HL-60 (cell line): ENCODE measurements around the gene LIPA.

ENCODE experiments used
- DNase-seq, 2 experiments: peaks; one replicate each; pipeline ENCODE4 v3.0.0-alpha.2; 2010 to 2020; ENCODE audit warnings: low read depth in 1 of 2, low spot score in 1 of 2
- H3K27ac ChIP-seq: fragments of 250-450 bp; sonication (Bioruptor Pico); replicated peaks from 2 replicates; pipeline ENCODE4 v1.5.1; 2020; ENCODE audit warnings: mild to moderate bottlenecking, moderate library complexity
- H3K27me3 ChIP-seq: fragments of 250-450 bp; sonication (Bioruptor Pico); 2 replicates; pipeline ENCODE4 v1.5.1; 2021; ENCODE audit warnings: mild to moderate bottlenecking, moderate library complexity; ENCODE audit not compliant: insufficient read depth, poor library complexity, severe bottlenecking
- H3K4me3 ChIP-seq: replicated peaks from 2 replicates; pipeline ENCODE4 v1.5.1; 2011; ENCODE audit warnings: mild to moderate bottlenecking, control low read depth, low read length; ENCODE audit not compliant: insufficient read depth
- GABPA ChIP-seq: IDR thresholded peaks from 2 replicates; pipeline ENCODE4 v1.6.1; 2012; ENCODE audit warnings: low read depth
- POLR2AphosphoS5 ChIP-seq: IDR thresholded peaks from 2 replicates; pipeline ENCODE4 v1.6.1; 2012; ENCODE audit warnings: low read depth
- REST ChIP-seq: IDR thresholded peaks from 2 replicates; pipeline ENCODE4 v1.6.1; 2012; ENCODE audit warnings: low read depth; ENCODE audit not compliant: insufficient replicate concordance
- SPI1 ChIP-seq: IDR thresholded peaks from 2 replicates; pipeline ENCODE4 v1.6.1; 2012; ENCODE audit warnings: low read depth, mild to moderate bottlenecking, borderline replicate concordance
- TF ChIP-seq, protein P1 (sequence below): IDR thresholded peaks from one replicate; pipeline ENCODE4 v1.5.1; 2011; ENCODE audit warnings: low read length, control low read depth, inconsistent platforms; ENCODE audit not compliant: insufficient read depth

Gene LIPA

DNA sequence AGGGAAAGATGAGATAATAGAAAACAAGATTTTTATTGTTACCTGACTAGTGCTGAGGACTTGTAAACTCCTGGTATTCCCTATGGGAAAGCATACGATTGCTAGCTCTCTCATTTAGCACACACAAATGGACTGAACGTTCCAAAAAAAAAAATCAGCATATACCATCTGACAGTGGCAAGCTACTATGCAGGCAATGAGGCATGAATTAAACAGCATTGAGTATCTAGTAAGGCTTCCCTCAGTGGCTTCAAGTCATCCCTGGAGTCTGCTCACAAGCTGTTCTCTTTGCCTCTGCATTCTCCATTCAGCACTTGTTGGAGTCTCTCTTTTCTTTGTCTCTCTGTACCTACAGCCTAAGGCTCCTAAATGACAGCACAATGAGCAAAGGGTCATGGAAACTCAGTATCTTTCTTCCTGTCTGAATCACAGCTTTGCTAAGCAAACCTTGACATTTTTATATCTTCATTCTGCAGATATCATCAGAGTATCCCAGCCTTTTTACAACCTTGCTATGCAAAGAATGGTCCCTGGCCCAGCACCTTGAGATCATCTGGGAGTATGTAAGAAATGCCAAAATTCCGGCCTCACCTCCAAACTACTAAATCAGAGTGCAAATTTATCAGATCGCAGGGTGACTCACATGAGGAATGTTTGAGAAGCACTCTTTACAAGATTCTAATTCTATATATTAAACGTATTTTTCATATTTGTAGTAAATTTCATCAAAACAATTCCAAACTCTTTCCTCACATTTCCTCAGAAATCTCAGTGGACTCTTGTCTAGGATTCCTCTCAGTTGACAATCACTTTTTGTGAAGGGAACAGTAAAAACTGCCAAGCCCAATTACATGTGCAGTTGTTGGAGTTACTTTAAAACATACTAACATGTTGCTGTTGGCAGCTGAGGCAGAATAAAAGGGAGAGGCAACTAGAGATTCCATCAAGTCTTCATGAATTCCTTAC, 10.8 kb upstream of the LIPA start:
- no peak for DNase-seq
- Histone ChIP-seq H3K27me3 (no peaks in the 10 kb centered on the region), H3K4me3 (no peak overlapping the region), H3K27ac (no peak overlapping the region)
- TF ChIP-seq, protein P1, sequence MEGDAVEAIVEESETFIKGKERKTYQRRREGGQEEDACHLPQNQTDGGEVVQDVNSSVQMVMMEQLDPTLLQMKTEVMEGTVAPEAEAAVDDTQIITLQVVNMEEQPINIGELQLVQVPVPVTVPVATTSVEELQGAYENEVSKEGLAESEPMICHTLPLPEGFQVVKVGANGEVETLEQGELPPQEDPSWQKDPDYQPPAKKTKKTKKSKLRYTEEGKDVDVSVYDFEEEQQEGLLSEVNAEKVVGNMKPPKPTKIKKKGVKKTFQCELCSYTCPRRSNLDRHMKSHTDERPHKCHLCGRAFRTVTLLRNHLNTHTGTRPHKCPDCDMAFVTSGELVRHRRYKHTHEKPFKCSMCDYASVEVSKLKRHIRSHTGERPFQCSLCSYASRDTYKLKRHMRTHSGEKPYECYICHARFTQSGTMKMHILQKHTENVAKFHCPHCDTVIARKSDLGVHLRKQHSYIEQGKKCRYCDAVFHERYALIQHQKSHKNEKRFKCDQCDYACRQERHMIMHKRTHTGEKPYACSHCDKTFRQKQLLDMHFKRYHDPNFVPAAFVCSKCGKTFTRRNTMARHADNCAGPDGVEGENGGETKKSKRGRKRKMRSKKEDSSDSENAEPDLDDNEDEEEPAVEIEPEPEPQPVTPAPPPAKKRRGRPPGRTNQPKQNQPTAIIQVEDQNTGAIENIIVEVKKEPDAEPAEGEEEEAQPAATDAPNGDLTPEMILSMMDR, result no peak
- TF ChIP-seq POLR2AphosphoS5 (no peak), GABPA (no peak), SPI1 (no peak), REST (no peak)

- Histone ChIP-seq H3K4me3 (no peak overlapping the region), H3K27ac (no peak overlapping the region), H3K27me3 (no peaks in the 10 kb centered on the region)
- DNase-seq, result no peak
- no peak for TF ChIP-seq POLR2AphosphoS5
- no peak for TF ChIP-seq GABPA
- no peak for TF ChIP-seq SPI1
- TF ChIP-seq, protein P1, result no peak
- no peak for TF ChIP-seq REST
These were observed 7.3 kb upstream of the LIPA start for GRCh38 chr10:89258881-89259280.

- Histone ChIP-seq H3K4me3 (no peak overlapping the region), H3K27me3 (no peaks in the 10 kb centered on the region), H3K27ac (no peak overlapping the region)
- TF ChIP-seq GABPA, result no peak
- no peak for TF ChIP-seq SPI1
- no peak for TF ChIP-seq POLR2AphosphoS5
- no peak for TF ChIP-seq REST
- TF ChIP-seq, protein P1, result no peak
- no peak for DNase-seq
These were observed 6.0 kb upstream of the LIPA start for GRCh38 chr10:89257581-89257980.
